ENCODE measurements around the gene CRIP1. TPM values are rescaled to one million over a fixed set of nuclear protein-coding genes. Genes with fewer than 3 reads are reported as not detected.

The CRIP1 gene
- total and polyA plus RNA-seq, 2 experiments from 2014 or later: 0.80 to 8.4 TPM

- TF ChIP-seq ZNF462 (CRISPR knock-in tag; IDR thresholded peaks at IDR 0.05): no peak
- TF ChIP-seq STAT1 (IDR thresholded peaks at IDR 0.05; ENCODE audit: unreplicated experiment): no peak
Measured at GRCh38 chr14:105525326-105525725, 38.6 kb downstream of the CRIP1 start (continued).

GRCh38 chr14:105525861-105526775, 39.4 kb downstream of the CRIP1 start, which contains the start of gene TMEM121:
Gene TMEM121 (plus strand): TSS chr14:105526583. CDS start chr14:105528835, 2,252 bp downstream.
- Mint-ChIP-seq H3K4me1 (peaks cover 3% of the 10 kb centered on the region; the same call in 1 of the 3 replicates), H3K36me3 (ENCODE audit: low read depth) (no peaks in the 10 kb centered on the region), H3K9me3 (no peaks in the 10 kb centered on the region; the same call in 1 of the 3 replicates), H3K27ac (no peak within 1 kb of the TSS), H3K27me3 (ENCODE audit: insufficient read depth, low read depth, poor library complexity) (peaks cover 33% of the 10 kb centered on the region), H3K4me3 (peak within 1 kb of the TSS; percentile 61)
- DNase-seq (ENCODE audit: low spot score): peak; percentile 68
- H4K20me1 ChIP-seq (replicated peaks; ENCODE audit: insufficient read depth): no peaks in the 10 kb centered on the region
- ATAC-seq: peak; percentile 45
- H3K27ac ChIP-seq (ENCODE audit: low read depth): no peak within 1 kb of the TSS
- H3K27me3 ChIP-seq (ENCODE audit: insufficient read depth): peaks cover 46% of the 10 kb centered on the region
- H2AFZ ChIP-seq: peak within 1 kb of the TSS; percentile 94
- H3K4me1 ChIP-seq (ENCODE audit: insufficient read depth): no peaks in the 10 kb centered on the region
- peak within 1 kb of the TSS; percentile 84 for H3K4me2 ChIP-seq
- peak within 1 kb of the TSS; percentile 64 for H3K4me3 ChIP-seq
- no peaks in the 10 kb centered on the region for H3F3A ChIP-seq (replicated peaks; ENCODE audit: low read depth)
- no peaks in the 10 kb centered on the region for H3K9me2 ChIP-seq (ENCODE audit: insufficient read depth)
- H3K36me3 ChIP-seq (ENCODE audit: insufficient read depth): no peaks in the 10 kb centered on the region
- H3K79me2 ChIP-seq (replicated peaks; ENCODE audit: insufficient read depth): no peaks in the 10 kb centered on the region
- TF ChIP-seq POLR2AphosphoS5 (IDR thresholded peaks at IDR 0.05; ENCODE audit: low read depth) (no peak), EZH2 (IDR thresholded peaks at IDR 0.05; ENCODE audit: low read depth, unreplicated experiment) (no peak), JUNB (IDR thresholded peaks at IDR 0.05; ENCODE audit: unreplicated experiment) (no peak), STAT1 (IDR thresholded peaks at IDR 0.05; ENCODE audit: unreplicated experiment) (no peak), ETS1 (IDR thresholded peaks at IDR 0.05) (no peak), NANOG (IDR thresholded peaks at IDR 0.05; ENCODE audit: borderline replicate concordance) (no peak), ZNF331 (CRISPR knock-in tag; IDR thresholded peaks at IDR 0.05; ENCODE audit: low read depth) (no peak), CTCF (conservative IDR thresholded peaks at IDR 0.05; ENCODE audit: low read depth in 2 of 2) (no peak), ZNF114 (CRISPR knock-in tag; IDR thresholded peaks at IDR 0.05) (no peak), CREB1 (CRISPR knock-in tag; IDR thresholded peaks at IDR 0.05; ENCODE audit: low read depth) (no peak)

Measured in GM23338 (cell line).